ENCODE measurements around the gene ITGB7.

The ITGB7 gene

GRCh38 chr12:53230108-53230845 is 23.2 kb upstream of the ITGB7 start:
- no peak for DNase-seq

DNA sequence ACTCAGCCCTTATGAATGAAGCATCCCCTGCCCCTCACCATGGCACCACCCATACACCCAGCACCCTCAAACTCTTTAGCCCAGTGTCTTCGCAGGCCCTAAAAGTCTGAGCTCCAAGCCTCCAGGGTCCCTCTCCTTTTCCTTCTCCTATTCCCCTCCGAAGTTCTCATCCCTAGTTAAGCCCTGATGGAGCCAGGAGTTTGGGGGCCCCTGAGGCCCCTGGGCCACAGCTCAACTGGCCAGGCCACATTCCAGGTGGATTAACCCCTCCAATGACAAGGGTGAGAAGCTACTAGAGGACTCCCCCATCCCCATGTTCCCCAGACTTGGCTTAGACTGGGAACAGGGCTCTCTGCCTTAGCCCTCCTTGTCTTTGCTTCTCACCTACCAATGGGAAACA is 22.4 kb upstream of the ITGB7 start:
- DNase-seq, result no peak

DNA sequence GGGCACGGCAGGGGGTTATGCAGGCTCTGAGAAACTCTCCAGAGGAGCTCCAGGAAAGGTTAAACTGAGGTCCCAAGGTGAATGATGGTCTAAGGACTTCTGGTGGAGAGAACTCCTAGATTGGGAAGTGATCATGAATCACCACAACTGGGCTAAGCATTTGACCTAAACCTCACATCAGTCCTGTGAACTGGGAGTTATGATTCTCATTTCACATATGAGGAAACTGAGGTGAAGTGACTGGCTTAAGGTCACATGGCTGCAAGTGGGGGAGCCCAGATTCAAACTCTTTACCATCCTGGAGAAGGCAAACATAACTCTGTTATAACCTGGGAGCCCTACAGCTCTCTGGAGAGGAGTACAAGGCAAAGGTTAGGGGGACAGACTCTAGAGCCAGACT is 20.8 kb upstream of the ITGB7 start:
- DNase-seq, result no peak

- no peak for DNase-seq
These were observed 20.3 kb upstream of the ITGB7 start for GRCh38 chr12:53227341-53227740.

DNA sequence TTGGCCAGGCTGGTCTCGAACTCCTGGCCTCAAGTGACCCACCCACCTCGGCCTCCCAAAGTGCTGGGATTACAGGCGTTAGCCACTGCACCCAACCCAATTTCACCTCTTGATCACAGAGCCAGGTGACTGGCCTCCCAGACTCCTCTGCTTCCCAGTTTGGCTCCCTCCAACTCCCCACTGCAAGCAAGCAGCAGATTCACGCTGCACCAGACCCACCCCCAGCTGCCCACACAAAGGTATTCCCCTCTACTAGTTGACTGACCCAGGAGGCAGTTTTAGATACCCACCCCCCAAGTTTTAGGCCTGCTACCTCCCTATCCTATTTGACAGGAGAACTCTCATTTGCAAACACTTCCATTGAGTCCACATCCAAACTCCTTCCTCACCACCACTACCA is 19.8 kb upstream of the ITGB7 start:
- DNase-seq, result no peak

- DNase-seq, result no peak
These were observed 18.8 kb upstream of the ITGB7 start for GRCh38 chr12:53225635-53226424.

- DNase-seq, result no peak
These were observed 18.0 kb upstream of the ITGB7 start for GRCh38 chr12:53224897-53225634.

DNA sequence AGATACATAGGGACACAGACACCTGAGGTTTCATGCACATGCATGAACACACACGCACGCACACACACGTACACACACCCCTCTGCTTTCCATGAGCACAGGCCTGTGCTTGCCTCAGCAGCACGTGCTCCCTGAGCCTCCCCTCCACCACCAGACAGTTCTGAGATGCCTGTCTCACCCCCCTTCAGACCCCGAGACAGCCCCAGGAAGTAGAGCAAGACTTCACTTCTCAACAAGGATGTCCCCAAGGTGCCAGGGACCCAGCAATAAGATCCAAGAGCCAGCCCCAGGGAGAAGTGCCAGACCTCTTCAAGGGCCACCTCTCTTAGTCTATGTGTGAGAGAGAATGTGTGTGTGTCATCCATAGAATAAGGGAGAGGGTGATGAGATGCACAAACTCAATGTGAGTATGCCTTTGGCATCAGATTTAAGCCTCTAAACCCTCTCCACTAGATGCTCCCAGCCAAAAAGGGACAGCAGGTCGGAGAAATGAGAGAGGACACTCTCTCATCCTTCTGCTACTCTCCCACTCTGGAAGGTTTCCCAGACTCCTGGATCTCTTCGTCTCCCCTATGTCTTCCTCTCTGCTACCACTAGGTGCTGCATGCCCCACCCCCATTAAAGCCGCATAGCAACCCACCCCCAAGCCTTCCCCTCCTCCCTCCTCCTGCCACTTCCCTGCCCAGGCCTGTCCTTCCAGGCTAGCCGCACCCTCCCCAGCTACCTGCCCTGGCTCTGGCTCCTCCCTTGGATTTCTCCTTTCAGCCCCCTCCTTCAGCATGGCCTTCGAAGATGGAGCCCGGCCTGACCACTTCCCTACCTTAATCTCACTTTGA is 17.2 kb upstream of the ITGB7 start:
- DNase-seq, result peak; percentile 42

DNA sequence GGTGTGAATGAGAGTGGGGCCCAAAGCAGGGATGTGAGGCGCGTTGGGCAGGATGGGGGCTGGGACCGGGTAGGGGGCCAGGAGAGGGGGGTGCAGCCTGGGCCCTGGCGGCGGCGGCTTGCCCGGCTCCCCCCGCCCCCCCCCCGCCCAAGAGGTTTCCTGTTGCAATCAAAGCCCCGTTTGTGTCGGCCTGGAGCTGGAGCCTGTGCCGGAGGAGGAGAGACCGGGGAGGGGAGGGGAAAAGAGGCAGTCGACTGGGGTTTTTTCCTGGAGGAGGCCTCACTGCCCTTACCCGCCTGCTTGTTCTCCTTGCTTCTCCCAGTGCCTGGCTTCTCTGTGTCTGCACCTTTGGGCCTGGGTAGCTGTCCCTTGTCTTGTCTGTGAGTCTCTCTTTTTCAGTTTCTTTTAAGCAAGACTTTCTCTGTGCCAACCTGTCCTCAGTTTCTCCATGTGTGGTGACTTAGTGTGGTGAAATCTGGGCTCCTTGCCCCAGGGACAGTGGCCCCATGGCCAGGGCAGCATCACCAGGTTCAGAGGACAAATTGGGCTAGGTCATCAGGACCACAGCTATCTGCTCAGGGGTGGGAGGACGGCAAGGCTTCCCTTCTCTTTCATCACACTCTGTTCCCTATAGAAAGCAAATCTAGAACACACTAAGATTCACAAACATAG is 16.5 kb upstream of the ITGB7 start:
- DNase-seq, result no peak

DNA sequence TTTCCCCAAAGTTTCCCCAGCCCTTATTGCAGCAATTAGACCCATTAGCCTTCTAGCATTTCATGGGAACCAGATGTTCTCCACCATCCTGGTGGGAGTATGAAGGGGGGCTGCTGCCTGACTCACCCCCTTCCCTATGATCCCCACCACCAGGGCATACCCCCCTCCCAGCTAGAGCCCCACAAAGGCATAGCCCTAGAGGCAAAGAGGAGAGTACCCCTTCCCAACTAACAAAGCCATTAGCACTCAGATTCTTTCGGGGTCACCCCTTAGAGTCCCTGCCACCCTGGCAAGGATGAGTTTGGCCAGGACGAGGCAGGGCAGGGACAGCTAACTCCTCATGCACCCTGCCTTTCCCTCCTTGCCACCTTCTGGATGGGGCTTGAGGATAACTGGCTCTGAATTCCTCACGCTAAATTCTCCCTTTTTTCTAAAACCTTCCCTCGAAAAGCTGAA is 15.8 kb upstream of the ITGB7 start:
- no peak for DNase-seq

DNA sequence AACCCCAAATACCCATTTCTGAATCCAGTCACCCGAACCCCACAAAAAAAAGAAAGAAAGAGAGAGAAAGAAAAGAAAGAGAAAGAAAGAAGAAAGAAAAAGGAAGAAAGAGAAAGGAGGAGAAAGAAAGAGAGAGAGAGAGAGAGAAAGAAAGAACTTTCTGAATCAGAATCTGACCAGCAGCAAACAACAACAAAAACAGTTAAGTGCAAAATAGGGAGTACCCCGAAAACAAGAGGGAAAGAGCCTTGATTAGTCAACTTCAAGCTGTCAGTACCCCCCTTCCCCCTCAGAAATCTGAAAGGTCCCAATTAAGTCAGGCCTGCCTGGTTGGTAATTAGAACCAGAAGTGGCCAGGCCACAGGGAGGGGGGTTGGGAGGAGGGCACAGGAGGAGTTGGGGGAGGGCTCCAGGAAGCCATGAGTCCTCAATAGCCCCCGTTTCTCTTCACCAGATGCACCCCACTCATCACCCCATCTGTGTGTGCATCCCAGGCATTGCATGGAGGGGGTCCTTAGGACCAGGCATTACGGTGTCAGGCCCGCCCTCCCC is 15.2 kb upstream of the ITGB7 start:
- DNase-seq, result no peak

- no peak for DNase-seq
These were observed 14.4 kb upstream of the ITGB7 start for GRCh38 chr12:53221203-53222080.

GRCh38 chr12:53220694-53221202 is 13.7 kb upstream of the ITGB7 start:
- peak; percentile 46 for DNase-seq

DNA sequence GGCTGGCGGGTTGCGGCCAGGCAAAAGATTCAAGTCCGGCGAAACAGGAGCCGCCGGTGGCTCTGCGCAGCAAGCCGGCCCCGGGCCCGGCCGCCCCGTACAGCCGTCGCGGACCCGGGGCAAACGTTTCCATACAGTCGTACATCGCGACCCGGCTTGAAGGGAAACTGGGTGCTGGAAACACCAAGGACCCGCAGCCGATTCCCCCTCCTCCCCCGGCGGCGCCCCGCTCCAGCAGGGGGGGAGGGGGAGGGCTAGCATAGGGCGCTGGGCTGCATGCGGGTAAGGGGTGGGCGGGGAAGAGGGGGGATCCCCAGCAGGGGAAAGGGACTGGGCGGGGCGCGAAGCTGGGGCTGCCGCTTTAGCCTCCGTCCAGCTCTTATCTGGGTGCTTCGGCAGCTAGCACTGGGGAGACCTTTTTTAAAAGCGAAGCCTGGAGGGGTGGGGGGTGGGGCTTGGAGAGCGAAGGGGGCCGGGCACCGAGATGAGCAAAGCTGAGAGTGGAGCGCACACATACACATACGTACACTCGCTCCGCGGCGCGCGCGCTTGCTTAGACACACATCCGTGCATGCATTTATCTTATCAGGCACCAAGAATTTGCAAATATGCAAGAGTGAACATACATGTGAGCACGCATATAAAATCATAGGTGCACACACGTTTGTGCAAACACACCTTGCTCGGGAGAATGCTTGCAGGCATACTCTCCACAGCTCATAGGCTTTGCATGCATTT is 13.1 kb upstream of the ITGB7 start:
- peak; percentile 27 for DNase-seq

- no peak for DNase-seq
These were observed 12.4 kb upstream of the ITGB7 start for GRCh38 chr12:53219292-53219955.

- DNase-seq, result no peak
These were observed 11.7 kb upstream of the ITGB7 start for GRCh38 chr12:53218551-53219291.

DNA sequence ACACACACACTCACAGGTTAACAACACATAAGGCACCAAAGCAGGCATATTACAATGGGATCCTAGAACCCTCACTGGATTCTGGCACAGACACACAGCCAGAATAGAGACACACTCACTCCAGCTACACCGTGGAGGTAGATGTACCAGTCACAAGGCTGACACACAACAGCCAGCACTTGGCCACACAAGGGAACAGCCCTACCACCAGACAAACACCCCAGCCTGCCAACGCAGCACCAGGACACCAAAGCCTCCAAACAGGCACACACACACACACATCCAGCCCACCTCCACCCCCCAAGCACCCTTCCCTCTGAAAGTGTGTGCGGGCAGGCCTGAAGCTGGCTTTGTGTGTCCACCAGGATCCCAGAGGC is 10.9 kb upstream of the ITGB7 start:
- no peak for DNase-seq
